Measurements from ENCODE around the gene PHF21A. TPM values are rescaled to one million over a fixed set of nuclear protein-coding genes. Genes with fewer than 3 reads are reported as not detected.

PHF21A gene
- total RNA-seq, 2 experiments from 2014 or later, result 59.5 to 66.2 TPM

GRCh38 chr11:46134540-46134939, 13.3 kb upstream of the PHF21A start:
- Histone ChIP-seq H3K27me3 (ENCODE audit: control insufficient read depth in 1 of 2, insufficient read depth in 2 of 2, low read length in 2 of 2) (no peaks in the 10 kb centered on the region), H3K36me3 (ENCODE audit: insufficient read depth, low read length) (no peaks in the 10 kb centered on the region), H3K27ac (ENCODE audit: low read depth in 1 of 2, low read length in 2 of 2) (no peak overlapping the region), H3K4me3 (ENCODE audit: low read length) (no peak overlapping the region), H3K4me1 (ENCODE audit: insufficient read depth, low read length) (no peaks in the 10 kb centered on the region), H3K9me3 (ENCODE audit: control insufficient read depth in 1 of 2, insufficient read depth in 1 of 2, low read length in 2 of 2) (no peaks in the 10 kb centered on the region)
- no peak for ATAC-seq (ENCODE audit: poor library complexity)
- H3K4me3 Mint-ChIP-seq, result no peak overlapping the region
- H3K27me3 Mint-ChIP-seq, result no peaks in the 10 kb centered on the region
- intact Hi-C loops (cut with DNase I, micrococcal nuclease), result no loop called here
- H3K9me3 Mint-ChIP-seq, result no peaks in the 10 kb centered on the region
- ChIA-PET CTCF (no interaction called here), POLR2A (no interaction called here)
- H3K36me3 Mint-ChIP-seq (ENCODE audit: low read depth), result no peaks in the 10 kb centered on the region
- no peak overlapping the region for H3K27ac Mint-ChIP-seq
- H3K4me1 Mint-ChIP-seq (ENCODE audit: low read depth), result no peaks in the 10 kb centered on the region
- DNase-seq, result no peak
- TF ChIP-seq CTCF (IDR thresholded peaks at IDR 0.05), result no peak

DNA sequence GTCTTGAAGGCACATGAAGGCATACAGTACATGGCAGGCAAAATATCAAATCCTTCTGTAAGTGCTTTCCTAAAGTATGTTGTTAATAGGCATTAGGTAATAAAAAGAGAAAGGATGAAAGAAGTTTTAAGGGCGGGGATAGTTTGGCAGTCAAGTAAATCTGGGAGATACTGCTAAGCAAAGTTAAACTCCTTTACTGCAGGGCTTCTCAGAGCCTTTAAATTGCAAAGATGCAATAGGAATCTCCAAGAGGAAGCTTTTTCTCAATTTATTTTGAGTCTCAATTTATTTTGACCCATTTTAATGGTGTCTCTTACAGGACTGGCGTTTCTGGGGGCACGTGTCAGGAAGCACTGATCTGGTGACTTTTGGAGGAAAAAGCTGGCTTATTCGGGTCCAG, 12.8 kb upstream of the PHF21A start:
- Mint-ChIP-seq H3K27ac (no peak overlapping the region), H3K9me3 (no peaks in the 10 kb centered on the region), H3K4me1 (ENCODE audit: low read depth) (no peaks in the 10 kb centered on the region), H3K36me3 (ENCODE audit: low read depth) (no peaks in the 10 kb centered on the region), H3K4me3 (no peak overlapping the region), H3K27me3 (no peaks in the 10 kb centered on the region)
- Histone ChIP-seq H3K4me3 (ENCODE audit: low read length) (no peak overlapping the region), H3K27ac (ENCODE audit: low read depth in 1 of 2, low read length in 2 of 2) (no peak overlapping the region), H3K36me3 (ENCODE audit: insufficient read depth, low read length) (no peaks in the 10 kb centered on the region), H3K4me1 (ENCODE audit: insufficient read depth, low read length) (no peaks in the 10 kb centered on the region), H3K9me3 (ENCODE audit: control insufficient read depth in 1 of 2, insufficient read depth in 1 of 2, low read length in 2 of 2) (no peaks in the 10 kb centered on the region), H3K27me3 (ENCODE audit: control insufficient read depth in 1 of 2, insufficient read depth in 2 of 2, low read length in 2 of 2) (no peaks in the 10 kb centered on the region)
- ATAC-seq (ENCODE audit: poor library complexity) (no peak), DNase-seq (no peak)
- TF ChIP-seq CTCF (IDR thresholded peaks at IDR 0.05), result no peak
- CTCF ChIA-PET, result no interaction called here
- POLR2A ChIA-PET, result no interaction called here
- intact Hi-C loops (cut with DNase I, micrococcal nuclease), result no loop called here

GRCh38 chr11:46133119-46133518, 11.9 kb upstream of the PHF21A start:
- ChIA-PET CTCF (no interaction called here), POLR2A (no interaction called here)
- DNase-seq (no peak), ATAC-seq (ENCODE audit: poor library complexity) (no peak)
- no peak for TF ChIP-seq CTCF (IDR thresholded peaks at IDR 0.05)
- intact Hi-C loops (cut with DNase I, micrococcal nuclease), result no loop called here
- no peaks in the 10 kb centered on the region for H3K9me3 Mint-ChIP-seq
- H3K4me1 ChIP-seq (ENCODE audit: insufficient read depth, low read length), result no peaks in the 10 kb centered on the region
- H3K27ac Mint-ChIP-seq, result no peak overlapping the region
- no peak overlapping the region for H3K4me3 ChIP-seq (ENCODE audit: low read length)
- no peaks in the 10 kb centered on the region for H3K27me3 Mint-ChIP-seq
- H3K9me3 ChIP-seq (ENCODE audit: control insufficient read depth in 1 of 2, insufficient read depth in 1 of 2, low read length in 2 of 2), result no peaks in the 10 kb centered on the region
- no peaks in the 10 kb centered on the region for H3K36me3 ChIP-seq (ENCODE audit: insufficient read depth, low read length)
- H3K4me3 Mint-ChIP-seq, result no peak overlapping the region
- no peak overlapping the region for H3K27ac ChIP-seq (ENCODE audit: low read depth in 1 of 2, low read length in 2 of 2)
- no peaks in the 10 kb centered on the region for H3K27me3 ChIP-seq (ENCODE audit: control insufficient read depth in 1 of 2, insufficient read depth in 2 of 2, low read length in 2 of 2)
- H3K4me1 Mint-ChIP-seq (ENCODE audit: low read depth), result no peaks in the 10 kb centered on the region
- no peaks in the 10 kb centered on the region for H3K36me3 Mint-ChIP-seq (ENCODE audit: low read depth)

Measured in CD4-positive, alpha-beta T cell (primary cell).